ENCODE results near the gene PLAC8L1. TPM values are rescaled to one million over a fixed set of nuclear protein-coding genes. Genes with fewer than 3 reads are reported as not detected.

The PLAC8L1 gene, protein sequence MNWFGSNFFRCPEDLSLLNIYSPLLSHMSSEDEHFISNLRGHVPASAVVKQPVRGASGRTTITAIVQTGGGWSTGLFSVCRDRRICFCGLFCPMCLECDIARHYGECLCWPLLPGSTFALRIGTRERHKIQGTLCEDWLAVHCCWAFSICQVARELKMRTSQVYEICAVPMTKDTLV
- 0.18 and 0.38 TPM in 2 replicates for total RNA-seq

DNA sequence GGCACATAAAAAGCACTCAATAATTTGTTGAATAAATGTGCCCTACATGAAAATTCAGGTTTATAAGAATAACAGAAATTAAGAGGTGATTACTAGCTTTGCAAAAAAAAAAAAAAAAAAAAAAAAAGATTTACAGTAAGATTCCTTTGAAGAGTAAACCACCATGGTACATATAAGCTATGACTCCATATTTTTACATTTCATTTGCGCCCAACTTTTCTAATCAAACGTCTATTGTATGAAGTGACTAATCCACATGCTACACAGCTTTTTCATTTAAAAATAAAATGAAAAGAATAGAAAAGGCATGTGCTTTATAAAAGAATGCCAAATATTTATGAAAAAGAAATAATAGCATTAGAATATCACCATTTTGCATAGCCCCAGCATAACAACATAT lies at the start of gene PLAC8L1:
PLAC8L1 (minus strand) TSS at position 101 of the 400 bp plus-strand sequence. CDS start 1,266 bp downstream, outside the sequence.

Other genes starting within 250 kb of the PLAC8L1 start
- gene GRXCR2, start 232.6 kb downstream of the PLAC8L1 start, total RNA-seq: not detected in 2 replicates
- 1.2 and 4.3 TPM in 2 replicates for gene SH3RF2, start 169.0 kb downstream of the PLAC8L1 start, total RNA-seq
- gene LARS1, start 77.1 kb upstream of the PLAC8L1 start, total RNA-seq: 148 and 197 TPM in 2 replicates
- 20.3 and 28.5 TPM in 2 replicates for gene RBM27, start 98.0 kb upstream of the PLAC8L1 start, total RNA-seq
- gene POU4F3, start 233.3 kb upstream of the PLAC8L1 start, total RNA-seq: under 0.01 TPM in 1 of 2 replicates, not detected in the other